Glomerular endothelial cell (primary cell): ENCODE results near the gene CREBL2. TPM values are rescaled to one million over a fixed set of nuclear protein-coding genes. Genes with fewer than 3 reads are reported as not detected.

Source experiments
- DNase-seq: peaks from one replicate; pipeline ENCODE4 v3.0.0-alpha.2; 2011; ENCODE audit warnings: low read depth, low spot score; ENCODE audit errors: extremely low read depth
- total RNA-seq: library from RNA; depleted of rRNA; stranded (reverse); fragments of >200 nt; gene quantifications from 2 replicates; pipeline ENCODE4 v1.2.3, GENCODE V29; 2015

CREBL2 gene
- total RNA-seq, 1 donor from 2014 or later = 17.3 TPM

GRCh38 chr12:12671850-12672660 lies 60.4 kb downstream of the CREBL2 start:
- no peak for DNase-seq

GRCh38 chr12:12673296-12673695 lies 61.6 kb downstream of the CREBL2 start:
- no peak for DNase-seq

- DNase-seq = no peak
These were observed 64.9 kb downstream of the CREBL2 start for GRCh38 chr12:12676605-12677004.

GRCh38 chr12:12681061-12681765 lies 69.5 kb downstream of the CREBL2 start:
- no peak for DNase-seq

- no peak for DNase-seq
These were observed 70.6 kb downstream of the CREBL2 start for GRCh38 chr12:12682284-12682683.

- no peak for DNase-seq
These were observed 71.5 kb downstream of the CREBL2 start for GRCh38 chr12:12683136-12683697.

GRCh38 chr12:12683725-12684124 lies 72.0 kb downstream of the CREBL2 start:
- no peak for DNase-seq

GRCh38 chr12:12684375-12685106 lies 72.9 kb downstream of the CREBL2 start:
- no peak for DNase-seq

- no peak for DNase-seq
These were observed 73.6 kb downstream of the CREBL2 start for GRCh38 chr12:12685305-12685704.

GRCh38 chr12:12686472-12686871 lies 74.8 kb downstream of the CREBL2 start:
- no peak for DNase-seq

- no peak for DNase-seq
These were observed 75.2 kb downstream of the CREBL2 start for GRCh38 chr12:12686925-12687324.

GRCh38 chr12:12689647-12690300 lies 78.1 kb downstream of the CREBL2 start:
- no peak for DNase-seq

GRCh38 chr12:12691549-12691948 lies 79.9 kb downstream of the CREBL2 start:
- no peak for DNase-seq

GRCh38 chr12:12693111-12693671 lies 81.5 kb downstream of the CREBL2 start:
- DNase-seq = no peak

Other genes starting within 250 kb of the CREBL2 start
- gene DUSP16, start 49.0 kb upstream of the CREBL2 start, total RNA-seq = 15.1 and 19.0 TPM in 2 replicates
- 1.1 TPM in 1 of 2 replicates, not detected in the other for gene GPR19, start 84.3 kb downstream of the CREBL2 start, total RNA-seq
- gene CDKN1B, start 105.5 kb downstream of the CREBL2 start, total RNA-seq = 15.8 and 25.0 TPM in 2 replicates
- 27.5 and 31.4 TPM in 2 replicates for gene APOLD1, start 173.8 kb downstream of the CREBL2 start, total RNA-seq
- 49.5 and 51.6 TPM in 2 replicates for gene DDX47, start 201.5 kb downstream of the CREBL2 start, total RNA-seq